ENCODE data around the gene EIF4B.

DNA sequence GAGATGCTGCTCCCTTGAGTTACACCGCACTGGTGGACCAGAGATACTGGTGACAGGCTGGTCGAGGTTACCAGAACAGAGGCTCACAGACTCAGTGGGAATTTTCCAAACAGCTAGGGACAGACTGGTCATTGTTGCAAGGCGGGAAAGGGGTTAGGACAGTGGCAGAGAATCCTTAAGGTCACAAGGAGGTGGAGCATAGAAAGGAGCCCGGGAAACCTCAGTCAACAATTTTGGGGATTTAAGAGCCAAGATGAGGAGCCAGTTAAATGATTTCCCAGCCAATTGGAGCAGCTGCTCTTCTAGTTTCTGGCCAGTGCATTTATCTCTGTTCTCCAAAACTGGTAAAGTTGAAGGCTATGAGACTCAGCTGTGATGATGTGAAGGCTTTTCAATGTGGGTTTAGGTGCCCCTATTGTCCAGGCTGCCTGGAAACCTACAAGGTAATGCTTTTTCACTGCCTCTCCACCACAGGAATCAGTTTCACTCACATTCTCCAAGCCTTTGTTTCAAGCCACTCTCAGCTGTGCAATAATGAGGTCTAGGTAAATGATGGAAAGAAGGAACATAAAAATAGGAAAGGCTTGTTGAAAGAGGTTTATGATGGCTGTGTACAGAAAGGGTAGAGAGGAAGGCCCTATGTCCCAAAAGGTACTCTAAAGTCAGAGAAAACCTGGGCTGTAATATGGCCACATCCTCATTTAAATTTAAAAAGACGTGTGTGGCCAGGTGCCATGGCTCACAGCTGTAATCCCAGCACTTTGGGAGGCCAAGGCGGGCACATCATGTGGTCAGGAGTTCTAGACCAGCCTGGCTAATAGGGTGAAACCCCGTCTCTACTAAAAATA lies 36.6 kb downstream of the EIF4B start:
- TF ChIP-seq CTCF (IDR thresholded peaks at IDR 0.05) (no peak), POLR2A (IDR thresholded peaks at IDR 0.05) (no peak), POLR2AphosphoS5 (IDR thresholded peaks at IDR 0.05) (no peak), EP300 (IDR thresholded peaks at IDR 0.05) (no peak)
